PC-9 (cell line): Measurements from ENCODE around the gene CIITA. TPM values are rescaled to one million over a fixed set of nuclear protein-coding genes. Genes with fewer than 3 reads are reported as not detected.
A peak's percentile ranks its signal among the peaks of the same experiment; 100 is the strongest.

Experiments used
- BruUV-seq: library from RNA; stranded (reverse); fragments of 400-500 nt; replicated peaks from 2 replicates; lab custom pipeline; 2021; lab: Mats Ljungman, UMichigan
- CTCF ChIA-PET: fragments of 300-600 bp; sonication (Branson Sonifier 250); formaldehyde crosslinking; loops from one replicate; lab custom pipeline; 2022; ENCODE audit warnings: antibody characterized with exemption; lab: Charles Lee
- POLR2A ChIA-PET: fragments of 300-600 bp; sonication (Branson Sonifier 250); formaldehyde crosslinking; loops from one replicate; lab custom pipeline; 2022; ENCODE audit warnings: antibody characterized with exemption; ENCODE audit not compliant: unreplicated experiment; lab: Charles Lee
- DNase-seq, 2 experiments: peaks; one replicate each; pipeline versions ENCODE4 v3.0.0 to v3.0.0-alpha.2; 2015 to 2022; ENCODE audit warnings: mixed read lengths in 1 of 2
- H2AFZ ChIP-seq: fragments of 200-600 bp; sonication (generic); 2 replicates; pipeline ENCODE4 v1.8.1; 2017; ENCODE audit warnings: antibody characterized with exemption
- H3F3A ChIP-seq: fragments of 200-600 bp; sonication (generic); 2 replicates; pipeline ENCODE4 v1.8.1; 2017; ENCODE audit warnings: antibody characterized with exemption, mild to moderate bottlenecking, low read depth; ENCODE audit not compliant: insufficient read depth
- H3K27ac ChIP-seq: fragments of 200-600 bp; sonication (generic); 2 replicates; pipeline ENCODE4 v1.6.1; 2016; ENCODE audit warnings: mixed run types
- H3K27me3 ChIP-seq: fragments of 200-600 bp; sonication (generic); 2 replicates; pipeline ENCODE4 v1.6.1; 2016; ENCODE audit warnings: low read depth, mixed run types; ENCODE audit not compliant: insufficient read depth
- H3K36me3 ChIP-seq: fragments of 200-600 bp; sonication (generic); 2 replicates; pipeline ENCODE4 v1.6.1; 2016; ENCODE audit warnings: low read depth, mixed run types
- H3K4me1 ChIP-seq: fragments of 200-600 bp; sonication (generic); replicated peaks from 2 replicates; pipeline ENCODE4 v1.6.1; 2016; ENCODE audit warnings: mixed run types; ENCODE audit not compliant: insufficient read depth
- H3K4me2 ChIP-seq: fragments of 200-600 bp; sonication (generic); 2 replicates; pipeline ENCODE4 v1.6.1; 2017; ENCODE audit warnings: mixed run types
- H3K4me3 ChIP-seq: fragments of 200-600 bp; sonication (generic); 2 replicates; pipeline ENCODE4 v1.6.1; 2016; ENCODE audit warnings: mixed run types
- H3K79me2 ChIP-seq: fragments of 200-600 bp; sonication (generic); 2 replicates; pipeline ENCODE4 v1.6.1; 2017; ENCODE audit warnings: low read depth, mixed run types
- H3K9me2 ChIP-seq: fragments of 200-600 bp; sonication (generic); 2 replicates; pipeline ENCODE4 v1.8.1; 2017; ENCODE audit warnings: mild to moderate bottlenecking; ENCODE audit not compliant: insufficient read depth
- H3K9me3 ChIP-seq: fragments of 200-600 bp; sonication (generic); 2 replicates; pipeline ENCODE4 v1.8.1; 2016; ENCODE audit warnings: low read depth; ENCODE audit not compliant: insufficient read depth
- H4K20me1 ChIP-seq: fragments of 200-600 bp; sonication (generic); 2 replicates; pipeline ENCODE4 v1.8.1; 2017; ENCODE audit not compliant: insufficient read depth
- EZH2 ChIP-seq: fragments of 200-600 bp; sonication (generic); IDR thresholded peaks from 2 replicates; pipeline ENCODE4 v1.8.0; 2017; ENCODE audit warnings: antibody characterized with exemption, low read depth
- intact Hi-C: fragments of 100-400 bp; cut with micrococcal nuclease; formaldehyde crosslinking; loops from one replicate; pipeline ENCODE4 v1.10.0; 2022; ENCODE audit not compliant: unreplicated experiment
- total RNA-seq: library from RNA; stranded (reverse); gene quantifications from 2 replicates; pipeline ENCODE4 v1.2.3, GENCODE V29; 2021
- TF ChIP-seq, protein P1 (sequence below): fragments of 200-600 bp; sonication (generic); conservative IDR thresholded peaks from 2 replicates; pipeline ENCODE4 v1.6.1; 2017; ENCODE audit warnings: mixed run types, antibody characterized with exemption, mild to moderate bottlenecking, moderate library complexity

Gene CIITA
- total RNA-seq, 1 experiment from 2014 or later: 1.7 TPM

DNA sequence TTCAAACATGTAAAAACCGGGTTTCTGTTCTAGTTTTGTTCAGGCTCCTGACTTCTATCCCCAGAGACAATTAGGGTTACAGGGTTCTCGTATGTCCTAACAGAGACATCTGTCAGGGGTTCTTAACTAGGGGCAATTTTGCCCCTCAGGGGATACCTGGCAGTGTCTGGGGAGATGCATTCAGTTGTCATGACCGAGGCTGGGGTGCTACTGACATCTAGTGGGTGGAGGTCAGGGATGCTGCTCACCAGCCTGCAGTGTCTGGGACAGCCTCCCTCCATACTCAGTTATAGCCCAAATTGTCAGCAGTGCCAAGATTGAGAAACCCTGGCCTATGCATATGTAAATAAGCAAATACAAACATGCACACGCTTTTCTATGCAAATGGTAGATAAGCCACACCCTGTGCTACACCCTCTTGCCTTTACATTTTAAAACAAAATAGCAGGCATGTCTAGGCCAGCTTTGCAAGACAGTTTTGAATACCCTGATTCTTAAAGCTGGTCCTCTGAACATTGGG lies 104.8 kb downstream of the CIITA start:
- H3K79me2 ChIP-seq: no peaks in the 10 kb centered on the region
- H3K9me3 ChIP-seq: no peaks in the 10 kb centered on the region
- no peaks in the 10 kb centered on the region for H3K9me2 ChIP-seq
- H3K4me3 ChIP-seq: no peak overlapping the region
- H3K4me1 ChIP-seq: peaks cover 22% of the 10 kb centered on the region
- intact Hi-C loops: no loop called here
- no peak for TF ChIP-seq EZH2
- TF ChIP-seq, protein P1, sequence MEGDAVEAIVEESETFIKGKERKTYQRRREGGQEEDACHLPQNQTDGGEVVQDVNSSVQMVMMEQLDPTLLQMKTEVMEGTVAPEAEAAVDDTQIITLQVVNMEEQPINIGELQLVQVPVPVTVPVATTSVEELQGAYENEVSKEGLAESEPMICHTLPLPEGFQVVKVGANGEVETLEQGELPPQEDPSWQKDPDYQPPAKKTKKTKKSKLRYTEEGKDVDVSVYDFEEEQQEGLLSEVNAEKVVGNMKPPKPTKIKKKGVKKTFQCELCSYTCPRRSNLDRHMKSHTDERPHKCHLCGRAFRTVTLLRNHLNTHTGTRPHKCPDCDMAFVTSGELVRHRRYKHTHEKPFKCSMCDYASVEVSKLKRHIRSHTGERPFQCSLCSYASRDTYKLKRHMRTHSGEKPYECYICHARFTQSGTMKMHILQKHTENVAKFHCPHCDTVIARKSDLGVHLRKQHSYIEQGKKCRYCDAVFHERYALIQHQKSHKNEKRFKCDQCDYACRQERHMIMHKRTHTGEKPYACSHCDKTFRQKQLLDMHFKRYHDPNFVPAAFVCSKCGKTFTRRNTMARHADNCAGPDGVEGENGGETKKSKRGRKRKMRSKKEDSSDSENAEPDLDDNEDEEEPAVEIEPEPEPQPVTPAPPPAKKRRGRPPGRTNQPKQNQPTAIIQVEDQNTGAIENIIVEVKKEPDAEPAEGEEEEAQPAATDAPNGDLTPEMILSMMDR: peak; percentile 50
- H3F3A ChIP-seq: peaks cover 11% of the 10 kb centered on the region; the same call in 1 of the 2 replicates
- no peaks in the 10 kb centered on the region for H4K20me1 ChIP-seq
- no peaks in the 10 kb centered on the region for H3K27me3 ChIP-seq
- BruUV-seq: no TSS peak
- CTCF ChIA-PET: no interaction called here
- no peak overlapping the region for H3K4me2 ChIP-seq
- H3K36me3 ChIP-seq: no peaks in the 10 kb centered on the region
- POLR2A ChIA-PET: no interaction called here
- DNase-seq: peak in 1 of 2 experiments; percentile 16
- H3K27ac ChIP-seq: no peak overlapping the region
- no peak overlapping the region for H2AFZ ChIP-seq

DNA sequence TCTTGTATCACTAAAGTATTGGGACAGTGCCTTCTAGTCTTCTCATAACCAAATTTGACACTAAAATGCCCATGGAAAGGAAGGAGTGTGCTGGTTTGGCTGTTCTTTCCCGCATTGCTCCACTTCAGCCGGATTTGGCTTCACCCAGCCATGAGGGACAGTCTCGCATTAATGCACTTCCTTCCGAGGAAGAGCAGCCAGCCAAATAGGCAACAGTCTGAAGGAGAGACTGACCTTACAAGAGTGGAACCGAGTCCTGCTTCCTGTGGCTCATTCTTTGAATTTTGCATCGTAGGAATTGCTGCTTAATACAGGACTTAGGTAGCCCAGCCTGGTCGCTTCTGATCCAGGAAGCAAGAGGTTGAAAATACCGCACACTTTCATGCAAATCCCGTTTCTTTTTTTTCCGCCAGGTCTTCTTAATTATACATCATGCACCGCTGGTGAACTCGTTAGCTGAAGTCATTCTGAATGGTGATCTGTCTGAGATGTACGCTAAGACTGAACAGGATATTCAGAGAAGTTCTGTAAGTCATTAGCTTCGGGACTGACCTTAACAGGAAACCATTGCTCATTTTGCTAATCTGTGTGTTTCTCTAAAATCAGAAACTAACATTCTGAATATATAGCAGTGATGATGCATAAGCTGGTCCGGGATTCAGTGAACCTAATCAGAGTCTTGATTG lies 105.6 kb downstream of the CIITA start:
- Histone ChIP-seq H3K27ac (no peak overlapping the region), H3F3A (peaks cover 14% of the 10 kb centered on the region; the same call in 1 of the 2 replicates), H4K20me1 (no peaks in the 10 kb centered on the region), H3K9me3 (no peaks in the 10 kb centered on the region), H3K4me3 (no peak overlapping the region), H3K9me2 (no peaks in the 10 kb centered on the region), H2AFZ (no peak overlapping the region), H3K79me2 (no peaks in the 10 kb centered on the region), H3K4me2 (no peak overlapping the region), H3K27me3 (no peaks in the 10 kb centered on the region), H3K4me1 (peaks cover 22% of the 10 kb centered on the region), H3K36me3 (no peaks in the 10 kb centered on the region)
- no peak for DNase-seq
- TF ChIP-seq EZH2: no peak
- TF ChIP-seq, protein P1: no peak
- ChIA-PET CTCF (interaction anchor here (0.6 to 2.5 kb wide), 6 partner anchors 9 to 277 kb away, joined by 3 to 25 read pairs (median 4); partner anchors contain the start of gene SOCS1), POLR2A (no interaction called here)
- intact Hi-C loops: no loop called here
- no TSS peak for BruUV-seq

DNA sequence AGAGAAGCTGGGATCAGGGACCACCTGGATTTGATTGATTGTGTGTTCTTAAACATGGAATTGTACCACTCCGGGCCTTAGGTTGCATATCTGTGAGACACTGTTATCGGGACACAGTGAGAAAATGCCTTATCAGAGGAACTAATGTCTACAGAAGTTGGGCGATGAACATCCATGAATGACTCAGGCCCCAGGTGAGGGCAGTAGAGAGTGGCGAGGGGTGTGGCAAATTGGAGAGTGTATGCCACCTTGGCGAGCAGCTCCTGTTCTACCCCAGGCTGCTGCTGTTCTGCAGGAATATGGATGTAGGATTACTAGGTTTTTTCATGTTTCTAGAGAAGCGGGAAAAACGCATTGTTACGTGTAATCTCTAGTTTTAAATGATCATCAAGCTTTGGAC lies 106.2 kb downstream of the CIITA start:
- ChIA-PET CTCF (interaction anchor here (0.5 to 2.5 kb wide), 9 partner anchors 9 to 731 kb away, joined by 3 to 25 read pairs (median 4); partner anchors contain the start of gene SOCS1), POLR2A (interaction anchor here (0.6 kb wide), 1 partner anchor 272 kb away, joined by 3 read pairs; no protein-coding TSS in a partner anchor)
- H3K4me3 ChIP-seq: no peak overlapping the region
- DNase-seq: peak in 1 of 2 experiments; percentile 53
- H3K27me3 ChIP-seq: no peaks in the 10 kb centered on the region
- H2AFZ ChIP-seq: no peak overlapping the region
- TF ChIP-seq EZH2: no peak
- TF ChIP-seq, protein P1: peak; percentile 42; the same call in 1 of the 2 replicates
- 0 out of 2 replicates have a peak overlapping the region, but pooled peaks have one; percentile 20 for H3K27ac ChIP-seq
- H3F3A ChIP-seq: peaks cover 19% of the 10 kb centered on the region; the same call in 1 of the 2 replicates
- H3K4me2 ChIP-seq: peak overlapping the region; percentile 35
- no peaks in the 10 kb centered on the region for H3K9me2 ChIP-seq
- no TSS peak for BruUV-seq
- no peaks in the 10 kb centered on the region for H3K36me3 ChIP-seq
- no peaks in the 10 kb centered on the region for H3K9me3 ChIP-seq
- intact Hi-C loops: no loop called here
- H3K4me1 ChIP-seq: peaks cover 23% of the 10 kb centered on the region
- no peaks in the 10 kb centered on the region for H3K79me2 ChIP-seq
- no peaks in the 10 kb centered on the region for H4K20me1 ChIP-seq
